ENCODE data around the gene SVOPL.
"Not testable (repeated sequence)": the region's sequence is repeated elsewhere in the genome, so short reads cannot be mapped to it uniquely, and the experiment has no call there.

The SVOPL gene

GRCh38 chr7:138727336-138728099 is 26.4 kb upstream of the SVOPL start:
- no peaks in the 10 kb centered on the region for H3K9me3 Mint-ChIP-seq
- H3K4me1 Mint-ChIP-seq (ENCODE audit: low read depth in 2 of 2), result no peaks in the 10 kb centered on the region
- ATAC-seq (replicated peaks) (no peak), DNase-seq (no peak)
- H3K27ac Mint-ChIP-seq, result no peak overlapping the region
- no peak overlapping the region for H3K4me3 Mint-ChIP-seq
- no peaks in the 10 kb centered on the region for H3K36me3 Mint-ChIP-seq (ENCODE audit: insufficient read depth)
- H3K27me3 Mint-ChIP-seq, result peaks cover 21 to 29% of the 10 kb centered on the region in 2 donors

DNA sequence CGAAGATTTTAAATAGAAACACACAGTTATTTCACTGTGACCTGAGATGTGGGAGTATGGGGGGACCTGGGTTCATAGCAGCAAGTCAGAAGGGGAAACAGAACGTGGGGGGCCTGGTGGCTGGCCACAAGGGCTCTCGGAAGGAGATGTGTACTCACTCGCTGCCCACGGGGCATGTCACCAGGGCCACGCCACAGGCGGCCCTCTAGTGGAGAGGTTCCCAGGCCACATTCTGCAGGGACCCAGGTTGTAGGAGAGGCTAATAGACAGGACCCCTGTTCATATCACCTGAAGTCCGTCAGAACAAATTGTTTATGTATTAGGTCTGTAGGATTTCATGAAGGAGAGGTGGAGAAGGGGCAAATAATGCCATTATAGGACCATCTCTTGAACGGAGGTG is 25.1 kb upstream of the SVOPL start:
- H3K27ac Mint-ChIP-seq, result no peak overlapping the region
- no peaks in the 10 kb centered on the region for H3K4me1 Mint-ChIP-seq (ENCODE audit: low read depth in 2 of 2)
- H3K4me3 Mint-ChIP-seq, result no peak overlapping the region
- peaks cover 21 to 25% of the 10 kb centered on the region in 2 donors for H3K27me3 Mint-ChIP-seq
- H3K9me3 Mint-ChIP-seq, result no peaks in the 10 kb centered on the region
- DNase-seq (no peak), ATAC-seq (replicated peaks) (no peak)
- H3K36me3 Mint-ChIP-seq (ENCODE audit: insufficient read depth), result no peaks in the 10 kb centered on the region

GRCh38 chr7:138720286-138720685 is 19.1 kb upstream of the SVOPL start:
- H3K36me3 Mint-ChIP-seq (ENCODE audit: insufficient read depth), result peaks cover 4% of the 10 kb centered on the region
- peaks cover 43% of the 10 kb centered on the region in 2 donors for H3K27me3 Mint-ChIP-seq
- peaks cover 6 to 14% of the 10 kb centered on the region in 2 donors for H3K4me1 Mint-ChIP-seq (ENCODE audit: low read depth in 2 of 2)
- ATAC-seq (replicated peaks) (no peak), DNase-seq (no peak)
- no peak overlapping the region for H3K4me3 Mint-ChIP-seq
- no peak overlapping the region for H3K27ac Mint-ChIP-seq
- no peaks in the 10 kb centered on the region for H3K9me3 Mint-ChIP-seq

DNA sequence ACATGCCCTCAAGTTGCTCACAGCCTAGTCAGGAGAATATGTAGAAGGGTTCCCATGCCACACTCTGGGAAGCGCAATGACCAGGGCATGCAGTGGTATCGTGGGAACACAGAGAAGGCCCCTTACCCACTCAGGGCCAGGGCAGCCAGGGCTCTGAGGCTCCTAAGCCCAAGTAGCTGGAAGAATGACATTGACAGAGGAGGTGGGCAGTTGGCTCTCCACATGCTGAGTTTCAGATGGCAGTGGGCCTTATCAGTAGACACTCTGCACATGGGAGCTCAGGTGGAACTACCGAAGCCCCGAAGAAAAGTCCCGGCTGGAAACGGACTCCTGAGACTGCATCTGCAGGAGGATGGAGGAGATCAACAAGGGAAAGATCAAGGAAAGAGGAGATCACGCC is 15.7 kb upstream of the SVOPL start:
- Mint-ChIP-seq H3K27ac (no peak overlapping the region), H3K9me3 (no peaks in the 10 kb centered on the region), H3K4me1 (ENCODE audit: low read depth in 2 of 2) (peaks cover 6 to 14% of the 10 kb centered on the region in 2 donors), H3K4me3 (peak overlapping the region; percentile 74 to 85), H3K27me3 (peaks cover 60 to 76% of the 10 kb centered on the region in 2 donors), H3K36me3 (ENCODE audit: insufficient read depth) (peaks cover 4% of the 10 kb centered on the region)
- DNase-seq, result no peak
- ATAC-seq (replicated peaks), result no peak

GRCh38 chr7:138713191-138713590 is 12.0 kb upstream of the SVOPL start:
- H3K4me3 Mint-ChIP-seq, result no peak overlapping the region
- DNase-seq (no peak), ATAC-seq (replicated peaks) (no peak)
- H3K4me1 Mint-ChIP-seq (ENCODE audit: low read depth in 2 of 2), result peaks cover 6 to 13% of the 10 kb centered on the region in 2 donors
- H3K36me3 Mint-ChIP-seq (ENCODE audit: insufficient read depth), result peaks cover 4% of the 10 kb centered on the region
- H3K9me3 Mint-ChIP-seq, result no peaks in the 10 kb centered on the region
- no peak overlapping the region for H3K27ac Mint-ChIP-seq
- H3K27me3 Mint-ChIP-seq, result peaks cover 59 to 68% of the 10 kb centered on the region in 2 donors

DNA sequence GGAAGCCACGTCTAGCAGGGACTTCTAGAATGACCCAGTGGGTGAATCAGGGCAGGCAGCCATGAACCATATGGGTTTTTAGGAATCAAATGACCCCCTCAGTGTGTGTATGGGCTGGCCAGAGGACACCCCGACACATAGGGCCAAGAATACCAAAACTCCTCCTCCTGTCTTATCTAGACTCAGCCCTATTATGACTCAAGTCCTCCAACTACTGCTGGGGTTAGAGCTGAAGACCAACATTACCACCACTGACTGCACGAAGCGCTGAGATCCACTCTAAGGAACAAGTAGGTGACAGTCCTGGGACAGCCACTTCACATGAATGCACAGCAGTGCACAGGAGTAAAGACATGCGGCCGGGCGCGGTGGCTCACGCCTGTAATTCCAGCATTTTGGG is 11.5 kb upstream of the SVOPL start:
- no peak overlapping the region for H3K27ac Mint-ChIP-seq
- no peaks in the 10 kb centered on the region for H3K9me3 Mint-ChIP-seq
- H3K4me1 Mint-ChIP-seq (ENCODE audit: low read depth in 2 of 2), result peaks cover under 1 to 8% of the 10 kb centered on the region in 2 donors
- DNase-seq, result no peak
- H3K36me3 Mint-ChIP-seq (ENCODE audit: insufficient read depth), result no peaks in the 10 kb centered on the region
- H3K27me3 Mint-ChIP-seq, result peaks cover 53 to 62% of the 10 kb centered on the region in 2 donors
- no peak overlapping the region for H3K4me3 Mint-ChIP-seq
- ATAC-seq (replicated peaks), result no peak

DNA sequence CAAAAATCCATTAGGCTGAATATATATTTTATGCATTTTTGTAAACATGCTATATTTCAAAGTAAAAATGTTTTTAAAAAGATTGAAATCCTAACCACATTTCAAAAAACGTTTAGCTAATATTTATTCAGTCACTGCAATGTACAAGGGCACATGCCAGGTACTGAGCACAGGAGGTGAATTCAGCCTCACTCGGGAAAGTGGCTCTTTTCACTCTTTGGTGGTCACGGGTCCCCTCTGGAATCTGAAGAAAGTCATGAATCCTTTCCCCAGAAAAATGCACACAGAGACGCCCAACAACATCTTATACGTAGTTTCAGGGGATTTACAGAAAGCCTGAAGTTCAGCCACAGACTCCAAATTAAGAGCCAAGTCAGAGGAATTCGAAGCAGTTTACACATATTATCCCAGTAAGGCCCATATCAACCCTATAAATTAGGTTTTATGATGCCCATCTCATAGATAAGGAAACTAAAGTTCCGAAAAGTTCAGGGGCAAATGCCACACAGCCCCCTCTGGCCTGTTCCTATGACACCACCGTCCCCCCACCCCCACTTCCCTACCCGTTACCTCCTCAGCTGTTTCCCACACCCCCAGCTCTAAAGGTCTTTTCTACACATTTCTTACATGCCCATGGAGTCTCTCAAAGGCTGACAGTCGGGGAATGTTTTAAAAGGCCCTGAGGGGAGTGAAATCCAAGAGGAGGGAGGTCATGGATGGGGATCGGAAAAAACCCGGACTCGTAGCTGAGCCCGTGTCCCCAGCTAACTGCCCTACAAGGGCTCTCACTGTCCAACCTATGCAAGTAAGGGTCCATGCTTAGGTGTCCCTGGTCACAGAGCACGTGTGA is 9.6 kb upstream of the SVOPL start:
- no peak overlapping the region for H3K27ac Mint-ChIP-seq
- no peak for ATAC-seq (replicated peaks)
- no peaks in the 10 kb centered on the region for H3K36me3 Mint-ChIP-seq (ENCODE audit: insufficient read depth)
- no peak overlapping the region for H3K4me3 Mint-ChIP-seq
- H3K27me3 Mint-ChIP-seq, result peaks cover 35 to 44% of the 10 kb centered on the region in 2 donors
- DNase-seq, result no peak
- no peaks in the 10 kb centered on the region for H3K4me1 Mint-ChIP-seq (ENCODE audit: low read depth in 2 of 2)
- H3K9me3 Mint-ChIP-seq, result no peaks in the 10 kb centered on the region

DNA sequence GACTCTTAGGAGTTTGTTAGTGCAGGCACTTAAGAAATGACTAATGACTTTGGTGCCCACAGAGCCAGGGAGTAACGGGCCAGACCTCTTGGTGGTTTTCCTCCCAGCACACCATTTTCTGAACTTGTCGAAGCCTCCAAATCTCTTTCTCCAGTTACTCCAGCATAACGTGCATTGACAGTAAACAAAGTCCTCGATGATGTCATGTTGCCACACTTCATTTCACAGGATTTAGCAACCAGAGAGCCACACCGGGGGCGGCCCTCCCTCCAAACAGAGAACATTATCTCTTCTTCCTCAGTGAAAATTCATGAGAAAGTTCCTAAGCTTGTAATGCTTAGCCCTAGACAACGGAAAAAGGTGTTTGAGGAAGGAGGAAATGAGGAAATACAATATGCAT is 4.0 kb upstream of the SVOPL start:
- ATAC-seq (replicated peaks) (no peak), DNase-seq (no peak)
- Mint-ChIP-seq H3K4me1 (ENCODE audit: low read depth in 2 of 2) (no peaks in the 10 kb centered on the region), H3K4me3 (no peak overlapping the region), H3K27me3 (peaks cover 0 to 9% of the 10 kb centered on the region in 2 donors), H3K27ac (no peak overlapping the region), H3K36me3 (ENCODE audit: insufficient read depth) (peaks cover 3% of the 10 kb centered on the region), H3K9me3 (no peaks in the 10 kb centered on the region)

GRCh38 chr7:138701537-138701923 is 368 bp upstream of the SVOPL start:
- no peaks in the 10 kb centered on the region for H3K4me1 Mint-ChIP-seq (ENCODE audit: low read depth in 2 of 2)
- DNase-seq (no peak), ATAC-seq (replicated peaks) (no peak)
- no peaks in the 10 kb centered on the region for H3K9me3 Mint-ChIP-seq
- peaks cover 5 to 19% of the 10 kb centered on the region in 2 donors for H3K27me3 Mint-ChIP-seq
- H3K36me3 Mint-ChIP-seq (ENCODE audit: insufficient read depth), result peaks cover 3% of the 10 kb centered on the region
- no peak overlapping the region for H3K27ac Mint-ChIP-seq
- H3K4me3 Mint-ChIP-seq, result no peak overlapping the region

- Mint-ChIP-seq H3K27me3 (peaks cover 5 to 19% of the 10 kb centered on the region in 2 donors), H3K9me3 (no peaks in the 10 kb centered on the region)
These were observed 1.5 kb downstream of the SVOPL start for GRCh38 chr7:138699661-138700060.

GRCh38 chr7:138698281-138698680 is 2.9 kb downstream of the SVOPL start:
- no peak overlapping the region for H3K4me3 Mint-ChIP-seq
- ATAC-seq (replicated peaks) (no peak), DNase-seq (no peak)
- H3K27me3 Mint-ChIP-seq, result peaks cover 7 to 19% of the 10 kb centered on the region in 2 donors
- no peak overlapping the region for H3K27ac Mint-ChIP-seq
- no peaks in the 10 kb centered on the region for H3K4me1 Mint-ChIP-seq (ENCODE audit: low read depth in 2 of 2)
- H3K9me3 Mint-ChIP-seq, result no peaks in the 10 kb centered on the region
- peaks cover 3% of the 10 kb centered on the region for H3K36me3 Mint-ChIP-seq (ENCODE audit: insufficient read depth)

More at GRCh38 chr7:138699661-138700060, 1.5 kb downstream of the SVOPL start:
- H3K36me3 Mint-ChIP-seq (ENCODE audit: insufficient read depth), result peaks cover 3% of the 10 kb centered on the region
- ATAC-seq (replicated peaks) (no peak), DNase-seq (no peak)
- no peaks in the 10 kb centered on the region for H3K4me1 Mint-ChIP-seq (ENCODE audit: low read depth in 2 of 2)
- no peak overlapping the region for H3K27ac Mint-ChIP-seq
- H3K4me3 Mint-ChIP-seq, result no peak overlapping the region

GRCh38 chr7:138697535-138698182 is 3.5 kb downstream of the SVOPL start:
- peaks cover 9 to 19% of the 10 kb centered on the region in 2 donors for H3K27me3 Mint-ChIP-seq
- no peaks in the 10 kb centered on the region for H3K9me3 Mint-ChIP-seq
- no peak overlapping the region for H3K4me3 Mint-ChIP-seq
- H3K36me3 Mint-ChIP-seq (ENCODE audit: insufficient read depth), result peaks cover 3% of the 10 kb centered on the region
- DNase-seq, result no peak
- ATAC-seq (replicated peaks), result no peak
- H3K27ac Mint-ChIP-seq, result no peak overlapping the region
- H3K4me1 Mint-ChIP-seq (ENCODE audit: low read depth in 2 of 2), result no peaks in the 10 kb centered on the region

DNA sequence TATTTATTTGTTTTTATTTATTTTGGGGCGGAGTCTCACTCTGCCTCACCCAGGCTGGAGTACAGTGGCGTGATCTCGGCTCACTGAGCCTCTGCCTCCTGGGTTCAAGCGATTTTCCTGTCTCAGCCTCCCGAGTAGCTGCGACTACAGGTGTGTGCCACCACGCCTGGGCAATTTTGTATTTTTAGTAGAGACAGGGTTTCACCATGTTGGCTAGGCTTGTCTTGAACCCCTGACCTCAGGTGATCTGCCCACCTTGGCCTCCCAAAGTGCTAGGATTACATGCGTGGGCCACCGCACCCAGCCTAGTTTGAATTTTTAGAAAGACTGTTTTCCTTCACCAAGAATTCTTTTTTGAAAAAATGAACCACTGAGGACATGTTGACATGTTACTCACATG is 5.4 kb downstream of the SVOPL start:
- not testable (repeated sequence) for H3K9me3 Mint-ChIP-seq; ATAC-seq (replicated peaks); H3K4me3 Mint-ChIP-seq; H3K4me1 Mint-ChIP-seq (ENCODE audit: low read depth in 2 of 2); DNase-seq; H3K36me3 Mint-ChIP-seq (ENCODE audit: insufficient read depth); H3K27ac Mint-ChIP-seq
- H3K27me3 Mint-ChIP-seq, result peaks cover 9 to 12% of the 10 kb centered on the region in 2 donors
